WTC11 (cell line): Measurements from ENCODE around the gene BRD4. TPM values are rescaled to one million over a fixed set of nuclear protein-coding genes. Genes with fewer than 3 reads are reported as not detected.
A peak's percentile ranks its signal among the peaks of the same experiment; 100 is the strongest.

Experiments
- ATAC-seq: fragments of 200-7000 bp; cut with Tn5 transposase; 2 replicates; pipeline ENCODE4 v1.10.0; 2021; ENCODE audit warnings: mild to moderate bottlenecking, moderate library complexity
- CTCF ChIA-PET: fragments of 300-600 bp; sonication (Branson Sonifier 250); formaldehyde crosslinking; loops from one replicate; lab custom pipeline; 2021; ENCODE audit warnings: antibody characterized with exemption; lab: Charles Lee
- POLR2A ChIA-PET: fragments of 350-600 bp; sonication (Branson Sonifier 250); formaldehyde crosslinking; loops from one replicate; lab custom pipeline; 2021; ENCODE audit warnings: antibody characterized with exemption; lab: Charles Lee
- DNase-seq: peaks from one replicate; pipeline ENCODE4 v3.0.0; 2021; ENCODE audit warnings: low spot score
- H3K27ac Mint-ChIP-seq: 2 replicates; pipeline ENCODE4 v1.8.0; 2021; ENCODE audit warnings: mixed read lengths
- H3K27me3 Mint-ChIP-seq: 2 replicates; pipeline ENCODE4 v1.8.0; 2021; ENCODE audit warnings: low read depth, mild to moderate bottlenecking, moderate library complexity, mixed read lengths
- H3K36me3 Mint-ChIP-seq: 2 replicates; pipeline ENCODE4 v1.8.0; 2021; ENCODE audit warnings: mixed read lengths
- H3K4me1 Mint-ChIP-seq: 2 replicates; pipeline ENCODE4 v1.8.0; 2022; ENCODE audit warnings: mixed read lengths
- H3K4me3 Mint-ChIP-seq: 2 replicates; pipeline ENCODE4 v1.8.0; 2021; ENCODE audit warnings: mild to moderate bottlenecking, moderate library complexity, mixed read lengths
- H3K9me3 Mint-ChIP-seq: 2 replicates; pipeline ENCODE4 v1.8.0; 2021; ENCODE audit warnings: mixed read lengths
- ERG ChIP-seq: fragments of 250-450 bp; sonication (Bioruptor Pico); IDR thresholded peaks from 2 replicates; pipeline ENCODE4 v1.8.0; 2021; ENCODE audit warnings: mild to moderate bottlenecking
- GRHL2 ChIP-seq: fragments of 250-450 bp; sonication (Bioruptor Pico); IDR thresholded peaks from 2 replicates; pipeline ENCODE4 v1.8.0; 2022; ENCODE audit warnings: mild to moderate bottlenecking, moderate library complexity; ENCODE audit not compliant: insufficient replicate concordance, severe bottlenecking
- IRF2 ChIP-seq: sonication (generic); formaldehyde crosslinking; IDR thresholded peaks from 2 replicates; pipeline ENCODE4 v1.8.0; 2022; ENCODE audit warnings: low read depth, missing genetic modification reagents, borderline replicate concordance
- JUN ChIP-seq: sonication (generic); formaldehyde crosslinking; IDR thresholded peaks from 2 replicates; pipeline ENCODE4 v1.8.0; 2023; ENCODE audit warnings: mild to moderate bottlenecking, missing genetic modification reagents
- NR1H2 ChIP-seq: sonication (generic); formaldehyde crosslinking; IDR thresholded peaks from 2 replicates; pipeline ENCODE4 v1.9.0; 2021; ENCODE audit warnings: mild to moderate bottlenecking, moderate library complexity, missing genetic modification reagents
- NR2C2 ChIP-seq: sonication (generic); formaldehyde crosslinking; IDR thresholded peaks from 2 replicates; pipeline ENCODE4 v1.8.0; 2022; ENCODE audit warnings: mild to moderate bottlenecking, missing genetic modification reagents
- NR3C1 ChIP-seq: sonication (generic); formaldehyde crosslinking; conservative IDR thresholded peaks from 2 replicates; pipeline ENCODE4 v1.8.1; 2023; ENCODE audit warnings: low read depth, mild to moderate bottlenecking, missing genetic modification reagents
- TEAD4 ChIP-seq: sonication (generic); formaldehyde crosslinking; IDR thresholded peaks from 2 replicates; pipeline ENCODE4 v1.8.0; 2022; ENCODE audit warnings: mild to moderate bottlenecking, missing genetic modification reagents
- ZBTB21 ChIP-seq: sonication (generic); formaldehyde crosslinking; IDR thresholded peaks from 2 replicates; pipeline ENCODE4 v1.8.1; 2023; ENCODE audit warnings: mild to moderate bottlenecking, missing genetic modification reagents, borderline replicate concordance
- ZNF317 ChIP-seq: sonication (generic); formaldehyde crosslinking; IDR thresholded peaks from 2 replicates; pipeline ENCODE4 v1.8.1; 2023; ENCODE audit warnings: low read depth, mild to moderate bottlenecking, moderate library complexity, missing genetic modification reagents, borderline replicate concordance
- ZNF423 ChIP-seq: fragments of 250-450 bp; sonication (Bioruptor Pico); IDR thresholded peaks from 2 replicates; pipeline ENCODE4 v2.1.2; 2022; ENCODE audit warnings: mild to moderate bottlenecking, moderate library complexity
- total RNA-seq: library from RNA; stranded (reverse); gene quantifications from 3 replicates; pipeline ENCODE4 v1.2.3, GENCODE V29; 2021
- TF ChIP-seq, protein P1 (sequence below): fragments of 250-450 bp; sonication (Bioruptor Pico); conservative IDR thresholded peaks from 2 replicates; pipeline ENCODE4 v1.9.0; 2021; ENCODE audit warnings: mild to moderate bottlenecking
- TF ChIP-seq, protein P2 (sequence below): sonication (generic); formaldehyde crosslinking; IDR thresholded peaks from 2 replicates; pipeline ENCODE4 v1.8.0; 2023; ENCODE audit warnings: missing genetic modification reagents
- TF ChIP-seq, protein P3 (sequence below): sonication (generic); formaldehyde crosslinking; IDR thresholded peaks from 2 replicates; pipeline ENCODE4 v1.8.1; 2023; ENCODE audit warnings: mild to moderate bottlenecking, missing genetic modification reagents, borderline replicate concordance
- TF ChIP-seq, protein P4 (sequence below): sonication (generic); formaldehyde crosslinking; IDR thresholded peaks from 2 replicates; pipeline ENCODE4 v1.8.1; 2022; ENCODE audit warnings: missing genetic modification reagents, borderline replicate concordance
- TF ChIP-seq, protein P5 (sequence below): sonication (generic); formaldehyde crosslinking; IDR thresholded peaks from 2 replicates; pipeline ENCODE4 v1.8.1; 2023; ENCODE audit warnings: mild to moderate bottlenecking, missing genetic modification reagents

Gene BRD4
- total RNA-seq, 1 experiment from 2014 or later, result 128 TPM

- H3K27me3 Mint-ChIP-seq, result no peaks in the 10 kb centered on the region
- POLR2A ChIA-PET, result no interaction called here
- ATAC-seq (no peak), DNase-seq (no peak)
- no peaks in the 10 kb centered on the region for H3K9me3 Mint-ChIP-seq
- peaks cover 78% of the 10 kb centered on the region for H3K36me3 Mint-ChIP-seq
- peak overlapping the region; percentile 77 for H3K27ac Mint-ChIP-seq
- CTCF ChIA-PET, result interaction anchor here (0.5 to 1.3 kb wide), 2 partner anchors 16 to 150 kb away, joined by 3 to 4 read pairs; no protein-coding TSS in a partner anchor
- TF ChIP-seq, protein P1, sequence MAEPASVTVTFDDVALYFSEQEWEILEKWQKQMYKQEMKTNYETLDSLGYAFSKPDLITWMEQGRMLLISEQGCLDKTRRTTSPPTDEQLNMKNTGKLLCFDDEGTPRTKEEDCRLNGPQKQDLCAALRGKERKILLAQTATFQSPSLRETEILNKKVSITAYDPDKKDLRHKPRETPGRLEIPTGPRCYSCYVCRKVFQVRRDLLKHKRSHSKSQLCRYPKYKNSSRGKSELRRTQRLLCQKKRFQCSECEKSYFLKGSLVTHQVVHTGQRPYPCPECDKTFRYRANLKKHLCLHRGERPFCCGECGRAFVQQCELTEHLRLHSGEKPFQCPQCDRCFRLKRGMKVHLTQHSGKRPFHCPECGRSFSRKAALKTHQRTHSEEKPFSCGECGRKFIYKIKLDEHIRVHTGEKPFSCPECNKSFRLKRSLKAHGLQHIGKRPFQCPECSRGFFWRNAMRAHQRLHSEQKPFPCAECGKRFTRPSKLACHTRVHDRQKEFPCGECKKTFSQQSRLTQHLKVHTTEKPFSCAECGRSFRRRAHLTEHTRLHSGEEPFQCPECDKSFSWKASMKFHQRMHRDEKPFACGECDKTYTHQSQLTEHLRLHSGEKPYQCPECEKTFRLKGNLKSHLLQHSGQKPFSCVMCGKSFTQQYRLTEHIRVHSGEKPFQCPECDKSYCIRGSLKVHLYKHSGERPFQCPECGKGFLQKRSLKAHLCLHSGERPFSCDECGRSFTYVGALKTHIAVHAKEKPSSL, result no peak
- TF ChIP-seq NR3C1 (CRISPR knock-in tag) (no peak), TEAD4 (no peak), IRF2 (CRISPR knock-in tag) (no peak), ZNF423 (no peak), JUN (CRISPR knock-in tag) (no peak), ZBTB21 (CRISPR knock-in tag) (no peak), NR1H2 (CRISPR knock-in tag) (no peak), NR2C2 (CRISPR knock-in tag) (no peak), GRHL2 (CRISPR knock-in tag) (no peak), ERG (CRISPR knock-in tag) (no peak), ZNF317 (CRISPR knock-in tag) (no peak)
- TF ChIP-seq, protein P2, sequence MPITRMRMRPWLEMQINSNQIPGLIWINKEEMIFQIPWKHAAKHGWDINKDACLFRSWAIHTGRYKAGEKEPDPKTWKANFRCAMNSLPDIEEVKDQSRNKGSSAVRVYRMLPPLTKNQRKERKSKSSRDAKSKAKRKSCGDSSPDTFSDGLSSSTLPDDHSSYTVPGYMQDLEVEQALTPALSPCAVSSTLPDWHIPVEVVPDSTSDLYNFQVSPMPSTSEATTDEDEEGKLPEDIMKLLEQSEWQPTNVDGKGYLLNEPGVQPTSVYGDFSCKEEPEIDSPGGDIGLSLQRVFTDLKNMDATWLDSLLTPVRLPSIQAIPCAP (CRISPR knock-in tag), result no peak
- TF ChIP-seq, protein P3, sequence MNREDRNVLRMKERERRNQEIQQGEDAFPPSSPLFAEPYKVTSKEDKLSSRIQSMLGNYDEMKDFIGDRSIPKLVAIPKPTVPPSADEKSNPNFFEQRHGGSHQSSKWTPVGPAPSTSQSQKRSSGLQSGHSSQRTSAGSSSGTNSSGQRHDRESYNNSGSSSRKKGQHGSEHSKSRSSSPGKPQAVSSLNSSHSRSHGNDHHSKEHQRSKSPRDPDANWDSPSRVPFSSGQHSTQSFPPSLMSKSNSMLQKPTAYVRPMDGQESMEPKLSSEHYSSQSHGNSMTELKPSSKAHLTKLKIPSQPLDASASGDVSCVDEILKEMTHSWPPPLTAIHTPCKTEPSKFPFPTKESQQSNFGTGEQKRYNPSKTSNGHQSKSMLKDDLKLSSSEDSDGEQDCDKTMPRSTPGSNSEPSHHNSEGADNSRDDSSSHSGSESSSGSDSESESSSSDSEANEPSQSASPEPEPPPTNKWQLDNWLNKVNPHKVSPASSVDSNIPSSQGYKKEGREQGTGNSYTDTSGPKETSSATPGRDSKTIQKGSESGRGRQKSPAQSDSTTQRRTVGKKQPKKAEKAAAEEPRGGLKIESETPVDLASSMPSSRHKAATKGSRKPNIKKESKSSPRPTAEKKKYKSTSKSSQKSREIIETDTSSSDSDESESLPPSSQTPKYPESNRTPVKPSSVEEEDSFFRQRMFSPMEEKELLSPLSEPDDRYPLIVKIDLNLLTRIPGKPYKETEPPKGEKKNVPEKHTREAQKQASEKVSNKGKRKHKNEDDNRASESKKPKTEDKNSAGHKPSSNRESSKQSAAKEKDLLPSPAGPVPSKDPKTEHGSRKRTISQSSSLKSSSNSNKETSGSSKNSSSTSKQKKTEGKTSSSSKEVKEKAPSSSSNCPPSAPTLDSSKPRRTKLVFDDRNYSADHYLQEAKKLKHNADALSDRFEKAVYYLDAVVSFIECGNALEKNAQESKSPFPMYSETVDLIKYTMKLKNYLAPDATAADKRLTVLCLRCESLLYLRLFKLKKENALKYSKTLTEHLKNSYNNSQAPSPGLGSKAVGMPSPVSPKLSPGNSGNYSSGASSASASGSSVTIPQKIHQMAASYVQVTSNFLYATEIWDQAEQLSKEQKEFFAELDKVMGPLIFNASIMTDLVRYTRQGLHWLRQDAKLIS, result no peak
- TF ChIP-seq, protein P4, sequence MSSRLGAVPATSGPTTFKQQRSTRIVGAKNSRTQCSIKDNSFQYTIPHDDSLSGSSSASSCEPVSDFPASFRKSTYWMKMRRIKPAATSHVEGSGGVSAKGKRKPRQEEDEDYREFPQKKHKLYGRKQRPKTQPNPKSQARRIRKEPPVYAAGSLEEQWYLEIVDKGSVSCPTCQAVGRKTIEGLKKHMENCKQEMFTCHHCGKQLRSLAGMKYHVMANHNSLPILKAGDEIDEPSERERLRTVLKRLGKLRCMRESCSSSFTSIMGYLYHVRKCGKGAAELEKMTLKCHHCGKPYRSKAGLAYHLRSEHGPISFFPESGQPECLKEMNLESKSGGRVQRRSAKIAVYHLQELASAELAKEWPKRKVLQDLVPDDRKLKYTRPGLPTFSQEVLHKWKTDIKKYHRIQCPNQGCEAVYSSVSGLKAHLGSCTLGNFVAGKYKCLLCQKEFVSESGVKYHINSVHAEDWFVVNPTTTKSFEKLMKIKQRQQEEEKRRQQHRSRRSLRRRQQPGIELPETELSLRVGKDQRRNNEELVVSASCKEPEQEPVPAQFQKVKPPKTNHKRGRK (CRISPR knock-in tag), result no peak
- TF ChIP-seq, protein P5, sequence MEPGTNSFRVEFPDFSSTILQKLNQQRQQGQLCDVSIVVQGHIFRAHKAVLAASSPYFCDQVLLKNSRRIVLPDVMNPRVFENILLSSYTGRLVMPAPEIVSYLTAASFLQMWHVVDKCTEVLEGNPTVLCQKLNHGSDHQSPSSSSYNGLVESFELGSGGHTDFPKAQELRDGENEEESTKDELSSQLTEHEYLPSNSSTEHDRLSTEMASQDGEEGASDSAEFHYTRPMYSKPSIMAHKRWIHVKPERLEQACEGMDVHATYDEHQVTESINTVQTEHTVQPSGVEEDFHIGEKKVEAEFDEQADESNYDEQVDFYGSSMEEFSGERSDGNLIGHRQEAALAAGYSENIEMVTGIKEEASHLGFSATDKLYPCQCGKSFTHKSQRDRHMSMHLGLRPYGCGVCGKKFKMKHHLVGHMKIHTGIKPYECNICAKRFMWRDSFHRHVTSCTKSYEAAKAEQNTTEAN, result no peak
- H3K4me1 Mint-ChIP-seq, result no peaks in the 10 kb centered on the region
- no peak overlapping the region for H3K4me3 Mint-ChIP-seq
Measured at GRCh38 chr19:15268192-15268927, 64.0 kb downstream of the BRD4 start.
